ENCODE results near the gene DDX18. TPM values are rescaled to one million over a fixed set of nuclear protein-coding genes. Genes with fewer than 3 reads are reported as not detected.
"Not testable (repeated sequence)": the region's sequence is repeated elsewhere in the genome, so short reads cannot be mapped to it uniquely, and the experiment has no call there.

Gene DDX18
- total RNA-seq, 2 donors from 2014 or later: 33.2 to 48.2 TPM

DNA sequence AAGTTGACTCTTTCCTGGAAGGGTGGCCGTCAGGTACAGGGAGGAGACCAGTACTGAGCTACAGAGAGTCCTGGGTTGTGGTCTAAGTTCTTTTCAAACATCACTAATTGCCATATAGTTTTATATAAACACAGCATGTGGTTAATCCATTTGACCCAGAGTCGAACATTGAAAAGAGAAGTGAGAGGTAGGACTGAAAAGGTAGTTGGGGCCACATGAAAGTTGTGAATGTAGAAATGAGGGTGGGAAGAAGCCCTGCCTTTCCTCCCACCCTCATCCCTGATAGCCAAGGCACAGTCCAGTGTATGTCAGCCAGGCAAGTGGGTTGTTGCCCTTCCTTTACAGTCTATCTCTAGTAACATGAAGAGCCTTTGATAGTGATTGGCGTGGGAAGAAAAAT is 4.4 kb downstream of the DDX18 start:
- no peak overlapping the region for H3K27ac ChIP-seq
- no peaks in the 10 kb centered on the region for H3K27me3 ChIP-seq (replicated peaks; ENCODE audit: insufficient read depth)
- peaks cover 12 to 15% of the 10 kb centered on the region in 2 donors for H3K36me3 ChIP-seq
- intact Hi-C loops (cut with DNase I): no loop called here
- no peak for DNase-seq (ENCODE audit: low spot score)
- TF ChIP-seq, protein P1, sequence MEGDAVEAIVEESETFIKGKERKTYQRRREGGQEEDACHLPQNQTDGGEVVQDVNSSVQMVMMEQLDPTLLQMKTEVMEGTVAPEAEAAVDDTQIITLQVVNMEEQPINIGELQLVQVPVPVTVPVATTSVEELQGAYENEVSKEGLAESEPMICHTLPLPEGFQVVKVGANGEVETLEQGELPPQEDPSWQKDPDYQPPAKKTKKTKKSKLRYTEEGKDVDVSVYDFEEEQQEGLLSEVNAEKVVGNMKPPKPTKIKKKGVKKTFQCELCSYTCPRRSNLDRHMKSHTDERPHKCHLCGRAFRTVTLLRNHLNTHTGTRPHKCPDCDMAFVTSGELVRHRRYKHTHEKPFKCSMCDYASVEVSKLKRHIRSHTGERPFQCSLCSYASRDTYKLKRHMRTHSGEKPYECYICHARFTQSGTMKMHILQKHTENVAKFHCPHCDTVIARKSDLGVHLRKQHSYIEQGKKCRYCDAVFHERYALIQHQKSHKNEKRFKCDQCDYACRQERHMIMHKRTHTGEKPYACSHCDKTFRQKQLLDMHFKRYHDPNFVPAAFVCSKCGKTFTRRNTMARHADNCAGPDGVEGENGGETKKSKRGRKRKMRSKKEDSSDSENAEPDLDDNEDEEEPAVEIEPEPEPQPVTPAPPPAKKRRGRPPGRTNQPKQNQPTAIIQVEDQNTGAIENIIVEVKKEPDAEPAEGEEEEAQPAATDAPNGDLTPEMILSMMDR (IDR thresholded peaks at IDR 0.05): no peak
- TF ChIP-seq POLR2A (IDR thresholded peaks at IDR 0.05): no peak
- no peak for TF ChIP-seq POLR2AphosphoS5 (IDR thresholded peaks at IDR 0.05)
- no peaks in the 10 kb centered on the region for H3K9me3 ChIP-seq
- 98% methylated on average over 3 of the region's 3 CpGs for WGBS
- peaks cover 8% of the 10 kb centered on the region for H3K4me1 ChIP-seq (replicated peaks)
- H3K4me3 ChIP-seq: no peak overlapping the region

DNA sequence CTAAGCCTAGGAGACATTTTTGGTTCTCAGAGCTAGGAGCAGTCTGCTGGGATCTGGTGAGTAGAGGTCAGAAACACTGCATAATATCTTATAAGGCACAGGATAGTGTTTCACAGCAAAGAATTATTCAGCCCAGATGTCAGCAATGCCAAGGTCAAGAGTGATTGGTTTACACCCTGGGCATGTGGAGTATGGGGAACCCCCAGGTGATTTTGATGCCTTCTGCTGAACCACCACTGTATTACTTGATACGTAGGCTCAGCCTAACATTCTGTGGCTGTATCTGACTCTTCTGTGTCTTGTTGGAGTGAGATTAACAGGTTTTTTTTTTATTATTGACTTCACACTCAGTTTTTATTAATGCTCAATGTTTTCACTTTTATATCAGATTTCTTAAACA is 6.0 kb downstream of the DDX18 start:
- Histone ChIP-seq H3K27ac (no peak overlapping the region), H3K27me3 (replicated peaks; ENCODE audit: insufficient read depth) (no peaks in the 10 kb centered on the region), H3K9me3 (no peaks in the 10 kb centered on the region), H3K36me3 (peaks cover 12 to 17% of the 10 kb centered on the region in 2 donors), H3K4me1 (replicated peaks) (peaks cover 5% of the 10 kb centered on the region), H3K4me3 (no peak overlapping the region)
- intact Hi-C loops (cut with DNase I): no loop called here
- WGBS: 82% methylated on average over 1 of the region's 1 CpG
- DNase-seq (ENCODE audit: low spot score): no peak
- TF ChIP-seq, protein P1 (IDR thresholded peaks at IDR 0.05): no peak
- TF ChIP-seq POLR2AphosphoS5 (IDR thresholded peaks at IDR 0.05) (no peak), POLR2A (IDR thresholded peaks at IDR 0.05) (no peak)

DNA sequence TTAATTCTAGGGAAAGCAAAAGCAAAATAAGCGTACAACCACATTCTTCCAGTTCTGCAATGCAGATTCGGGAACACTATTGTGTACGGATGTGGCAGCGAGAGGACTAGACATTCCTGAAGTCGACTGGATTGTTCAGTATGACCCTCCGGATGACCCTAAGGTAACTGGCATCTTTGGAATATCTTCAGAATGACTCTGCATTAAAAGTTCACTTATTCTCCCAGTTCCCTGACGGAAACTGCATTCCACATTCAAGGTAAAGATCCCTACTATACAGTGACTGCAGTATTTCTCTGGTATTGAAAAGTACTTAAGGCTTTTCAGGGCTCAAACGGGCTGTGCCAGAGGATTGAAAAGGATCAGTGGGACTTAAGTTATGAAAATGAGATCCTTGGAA is 10.9 kb downstream of the DDX18 start:
- WGBS: 82% methylated on average over 8 of the region's 8 CpGs
- Histone ChIP-seq H3K4me3 (no peak overlapping the region), H3K4me1 (replicated peaks) (no peaks in the 10 kb centered on the region), H3K9me3 (no peaks in the 10 kb centered on the region), H3K27ac (no peak overlapping the region), H3K36me3 (peaks cover 12 to 28% of the 10 kb centered on the region in 2 donors), H3K27me3 (replicated peaks; ENCODE audit: insufficient read depth) (no peaks in the 10 kb centered on the region)
- TF ChIP-seq POLR2A (IDR thresholded peaks at IDR 0.05): no peak
- no peak for TF ChIP-seq POLR2AphosphoS5 (IDR thresholded peaks at IDR 0.05)
- TF ChIP-seq, protein P1 (IDR thresholded peaks at IDR 0.05): no peak
- DNase-seq (ENCODE audit: low spot score): no peak
- intact Hi-C loops (cut with DNase I): no loop called here

DNA sequence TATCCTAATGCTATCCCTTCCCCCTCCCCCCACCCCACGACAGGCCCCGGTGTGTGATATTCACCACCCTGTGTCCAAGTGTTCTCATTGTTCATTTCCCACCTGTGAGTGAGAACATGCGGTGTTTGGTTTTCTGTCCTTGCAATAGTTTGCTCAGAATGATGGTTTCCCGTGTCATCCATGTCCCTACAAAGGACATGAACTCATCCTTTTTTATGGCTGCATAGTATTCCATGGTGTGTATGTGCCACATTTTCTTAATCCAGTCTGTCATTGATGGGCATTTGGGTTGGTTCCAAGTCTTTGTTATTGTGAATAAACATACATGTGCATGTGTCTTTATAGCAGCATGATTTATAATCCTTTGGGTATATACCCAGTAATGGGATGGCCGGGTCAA is 13.0 kb downstream of the DDX18 start:
- 99% methylated on average over 5 of the region's 5 CpGs for WGBS
- H3K9me3 ChIP-seq; H3K4me3 ChIP-seq; intact Hi-C loops (cut with DNase I); DNase-seq (ENCODE audit: low spot score); H3K27ac ChIP-seq; H3K4me1 ChIP-seq (replicated peaks); H3K27me3 ChIP-seq (replicated peaks; ENCODE audit: insufficient read depth): not testable (repeated sequence)
- peaks cover 3 to 15% of the 10 kb centered on the region in 2 donors for H3K36me3 ChIP-seq

DNA sequence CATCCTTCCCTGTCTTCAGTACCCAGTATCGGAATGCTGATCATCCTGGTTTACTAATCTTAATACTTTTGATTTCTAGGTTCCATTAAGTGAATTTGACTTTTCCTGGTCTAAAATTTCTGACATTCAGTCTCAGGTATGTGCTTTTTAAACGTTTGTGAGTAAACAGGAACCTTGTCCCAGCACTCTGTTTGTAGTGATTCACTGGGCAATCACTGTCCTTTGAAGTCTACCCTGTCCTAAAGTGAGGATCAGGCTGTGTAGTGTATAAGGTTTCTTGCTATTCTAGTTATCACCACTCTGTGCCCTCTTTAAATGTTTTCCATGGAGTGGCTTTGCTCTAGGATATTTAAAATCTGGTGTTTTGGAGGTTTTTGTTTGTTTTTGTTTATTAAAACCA is 14.4 kb downstream of the DDX18 start:
- DNase-seq (ENCODE audit: low spot score): no peak
- WGBS: 81% methylated on average over 2 of the region's 2 CpGs
- H3K27me3 ChIP-seq (replicated peaks; ENCODE audit: insufficient read depth): no peaks in the 10 kb centered on the region
- intact Hi-C loops (cut with DNase I): no loop called here
- H3K4me3 ChIP-seq: no peak overlapping the region
- peaks cover 0 to 15% of the 10 kb centered on the region in 2 donors for H3K36me3 ChIP-seq
- no peaks in the 10 kb centered on the region for H3K4me1 ChIP-seq (replicated peaks)
- no peak for TF ChIP-seq POLR2AphosphoS5 (IDR thresholded peaks at IDR 0.05)
- no peak for TF ChIP-seq POLR2A (IDR thresholded peaks at IDR 0.05)
- TF ChIP-seq, protein P1 (IDR thresholded peaks at IDR 0.05): no peak
- no peak overlapping the region for H3K27ac ChIP-seq
- H3K9me3 ChIP-seq: no peaks in the 10 kb centered on the region
